Stomach (tissue), 4 donors: ENCODE measurements around the gene CATSPER3.

Experiments used
- EP300 ChIP-seq: sonication (generic); formaldehyde crosslinking; IDR thresholded peaks from one replicate; pipeline ENCODE4 v1.6.1; 2017; ENCODE audit warnings: antibody characterized with exemption
- POLR2A ChIP-seq, 4 donors: fragments of 450-650 bp; IDR thresholded peaks; one replicate each; pipeline ENCODE4 v1.6.1; 2016; ENCODE audit warnings: antibody characterized with exemption in 4 of 4, control low read depth in 2 of 4, mild to moderate bottlenecking in 1 of 4, moderate library complexity in 1 of 4
- POLR2AphosphoS5 ChIP-seq, 3 donors: sonication (generic); formaldehyde crosslinking; IDR thresholded peaks; one replicate each; pipeline ENCODE4 v1.6.1; 2016; ENCODE audit warnings: antibody characterized with exemption in 3 of 3
- TF ChIP-seq, protein P1 (sequence below), 7 experiments: fragments of 450-650 bp in 4 of 7; fragments of 200-600 bp in 3 of 7; sonication (generic) in 3 of 7; IDR thresholded peaks; one replicate each; pipeline ENCODE4 v1.5.1; 2016 to 2019; ENCODE audit warnings: antibody characterized with exemption in 7 of 7, control low read depth in 2 of 7, mild to moderate bottlenecking in 1 of 7

DNA sequence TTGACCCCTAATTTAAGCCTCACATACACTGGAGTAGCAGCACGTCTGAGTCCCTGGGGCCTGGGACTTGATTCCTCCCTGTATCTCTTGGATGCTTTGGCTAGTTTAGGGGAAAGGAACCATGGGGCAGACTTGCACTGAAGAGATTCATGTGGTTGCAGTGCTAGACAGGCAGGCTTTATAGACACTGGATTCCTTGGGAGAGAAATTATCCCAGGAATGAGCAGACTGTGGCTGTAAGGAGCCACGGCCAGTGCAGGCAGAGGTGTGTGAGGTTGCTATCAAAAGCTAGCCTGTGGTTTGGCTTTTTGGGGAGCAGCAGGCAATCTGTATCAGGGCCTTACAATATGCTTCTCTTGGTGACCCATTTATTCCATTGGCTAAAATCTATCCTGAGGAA is 86.8 kb downstream of the CATSPER3 start:
- TF ChIP-seq POLR2A (IDR thresholded peaks at IDR 0.05) (no peak), EP300 (no peak), POLR2AphosphoS5 (IDR thresholded peaks at IDR 0.05) (no peak)
- TF ChIP-seq, protein P1, sequence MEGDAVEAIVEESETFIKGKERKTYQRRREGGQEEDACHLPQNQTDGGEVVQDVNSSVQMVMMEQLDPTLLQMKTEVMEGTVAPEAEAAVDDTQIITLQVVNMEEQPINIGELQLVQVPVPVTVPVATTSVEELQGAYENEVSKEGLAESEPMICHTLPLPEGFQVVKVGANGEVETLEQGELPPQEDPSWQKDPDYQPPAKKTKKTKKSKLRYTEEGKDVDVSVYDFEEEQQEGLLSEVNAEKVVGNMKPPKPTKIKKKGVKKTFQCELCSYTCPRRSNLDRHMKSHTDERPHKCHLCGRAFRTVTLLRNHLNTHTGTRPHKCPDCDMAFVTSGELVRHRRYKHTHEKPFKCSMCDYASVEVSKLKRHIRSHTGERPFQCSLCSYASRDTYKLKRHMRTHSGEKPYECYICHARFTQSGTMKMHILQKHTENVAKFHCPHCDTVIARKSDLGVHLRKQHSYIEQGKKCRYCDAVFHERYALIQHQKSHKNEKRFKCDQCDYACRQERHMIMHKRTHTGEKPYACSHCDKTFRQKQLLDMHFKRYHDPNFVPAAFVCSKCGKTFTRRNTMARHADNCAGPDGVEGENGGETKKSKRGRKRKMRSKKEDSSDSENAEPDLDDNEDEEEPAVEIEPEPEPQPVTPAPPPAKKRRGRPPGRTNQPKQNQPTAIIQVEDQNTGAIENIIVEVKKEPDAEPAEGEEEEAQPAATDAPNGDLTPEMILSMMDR (IDR thresholded peaks at IDR 0.05): no peak
